SU-DHL-6 (cell line): ENCODE results near the gene ISYNA1.

Source experiments
- H2AFZ ChIP-seq: fragments of 200-600 bp; sonication (generic); 2 replicates; pipeline ENCODE4 v1.6.1; 2014; ENCODE audit warnings: low read depth, mild to moderate bottlenecking, moderate library complexity, mixed read lengths, antibody characterized with exemption, low read length; ENCODE audit not compliant: severe bottlenecking
- H3F3A ChIP-seq: fragments of 200-600 bp; shearing (Covaris generic); 2 replicates; pipeline ENCODE4 v1.6.0; 2016; ENCODE audit warnings: antibody characterized with exemption, mild to moderate bottlenecking; ENCODE audit not compliant: insufficient read depth
- H3K27ac ChIP-seq: fragments of 200-600 bp; sonication (generic); 2 replicates; pipeline ENCODE4 v1.5.1; 2016; ENCODE audit warnings: low read depth, mild to moderate bottlenecking, low read length, moderate library complexity, mixed read lengths
- H3K27me3 ChIP-seq: fragments of 200-600 bp; sonication (generic), shearing (Covaris generic); 2 replicates; pipeline ENCODE4 v1.6.0; 2014; ENCODE audit warnings: mild to moderate bottlenecking, low read length
- H3K36me3 ChIP-seq: fragments of 200-600 bp; sonication (generic); 2 replicates; pipeline ENCODE4 v1.6.1; 2014; ENCODE audit warnings: mild to moderate bottlenecking, low read length, mixed read lengths
- H3K4me2 ChIP-seq: fragments of 300-600, 200-600 bp; shearing (Covaris generic), sonication (generic); 2 replicates; pipeline ENCODE4 v1.6.0; 2014; ENCODE audit warnings: low read length, low read depth, mild to moderate bottlenecking; ENCODE audit not compliant: poor library complexity, severe bottlenecking
- H3K4me3 ChIP-seq: fragments of 200-600 bp; sonication (generic); 2 replicates; pipeline ENCODE4 v1.5.1; 2014; ENCODE audit warnings: antibody characterized with exemption, low read length, mild to moderate bottlenecking, mixed read lengths; ENCODE audit not compliant: insufficient read depth, poor library complexity, severe bottlenecking
- H3K79me2 ChIP-seq: fragments of 200-600 bp; sonication (generic); 2 replicates; pipeline ENCODE4 v1.6.1; 2014; ENCODE audit warnings: mild to moderate bottlenecking, low read length, moderate library complexity; ENCODE audit not compliant: insufficient read depth
- H3K9ac ChIP-seq: fragments of 200-600 bp; sonication (generic); 2 replicates; pipeline ENCODE4 v1.7.0; 2014; ENCODE audit warnings: mild to moderate bottlenecking, low read length
- H3K9me2 ChIP-seq: fragments of 200-600 bp; sonication (generic); replicated peaks from 2 replicates; pipeline ENCODE4 v1.6.1; 2014; ENCODE audit warnings: low read length; ENCODE audit not compliant: insufficient read depth
- H3K9me3 ChIP-seq: fragments of 200-600 bp; sonication (generic); 2 replicates; pipeline ENCODE4 v1.6.1; 2014; ENCODE audit warnings: low read length, mixed read lengths; ENCODE audit not compliant: insufficient read depth
- H4K20me1 ChIP-seq: fragments of 200-600 bp; sonication (generic); 2 replicates; pipeline ENCODE4 v1.6.1; 2014; ENCODE audit warnings: low read depth, mild to moderate bottlenecking, antibody characterized with exemption, low read length, moderate library complexity, mixed read lengths
- EZH2phosphoT487 ChIP-seq: fragments of 200-600 bp; sonication (generic), shearing (Covaris generic); conservative IDR thresholded peaks from 2 replicates; pipeline ENCODE4 v1.6.1; 2018; ENCODE audit warnings: mild to moderate bottlenecking, antibody characterized with exemption, low read length, moderate library complexity, mixed read lengths
- TF ChIP-seq, protein P1 (sequence below): fragments of 200-600 bp; sonication (generic); IDR thresholded peaks from one replicate; pipeline ENCODE4 v1.5.1; 2017; ENCODE audit warnings: antibody characterized with exemption, mild to moderate bottlenecking, low read length, moderate library complexity; ENCODE audit not compliant: insufficient read depth, poor library complexity, severe bottlenecking

ISYNA1 gene

DNA sequence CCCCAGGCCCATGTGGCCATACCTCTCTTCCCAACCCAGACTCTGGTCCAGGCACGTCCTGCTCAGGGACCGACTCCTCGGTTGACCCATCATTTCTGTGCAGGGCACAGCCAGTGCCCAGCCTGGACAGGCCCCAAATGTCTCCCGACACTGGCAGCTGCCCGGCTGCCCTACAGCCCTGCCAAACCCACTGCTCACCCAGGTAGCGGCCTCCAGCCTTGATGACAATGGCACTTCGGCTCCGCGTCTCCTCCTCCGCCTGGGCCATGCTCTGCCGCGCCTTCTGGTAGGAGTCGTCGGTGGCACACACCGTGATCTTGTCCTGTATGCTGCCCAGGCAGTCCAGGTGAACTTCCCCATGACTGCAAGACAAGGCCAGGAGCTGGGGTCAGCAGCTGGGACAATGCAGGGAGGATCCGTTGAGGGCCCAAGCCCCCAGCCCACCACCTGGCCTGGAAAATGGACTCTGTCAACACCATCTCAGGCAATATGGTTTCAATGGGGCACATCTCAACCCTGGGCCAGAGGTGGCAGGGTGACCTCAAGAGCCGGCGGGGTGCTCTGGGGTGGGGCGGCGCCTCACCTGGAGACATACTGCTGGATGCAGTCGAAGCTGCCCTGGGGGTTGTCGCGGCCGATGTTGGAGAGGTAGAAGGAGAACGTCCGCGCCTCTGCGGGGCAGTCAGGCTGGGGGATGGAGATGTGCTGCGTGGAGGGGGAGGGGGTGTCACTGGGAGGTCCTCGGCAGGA is 27.5 kb upstream of the ISYNA1 start:
- Histone ChIP-seq H3K9ac (no peak overlapping the region), H3K4me2 (no peak overlapping the region), H3K27ac (no peak overlapping the region), H3K9me3 (no peaks in the 10 kb centered on the region), H2AFZ (no peak overlapping the region), H3K4me3 (no peak overlapping the region), H3F3A (no peaks in the 10 kb centered on the region), H3K36me3 (no peaks in the 10 kb centered on the region), H3K9me2 (no peaks in the 10 kb centered on the region), H3K27me3 (no peaks in the 10 kb centered on the region), H3K79me2 (no peaks in the 10 kb centered on the region; the same call in 1 of the 2 replicates), H4K20me1 (no peaks in the 10 kb centered on the region)
- TF ChIP-seq, protein P1, sequence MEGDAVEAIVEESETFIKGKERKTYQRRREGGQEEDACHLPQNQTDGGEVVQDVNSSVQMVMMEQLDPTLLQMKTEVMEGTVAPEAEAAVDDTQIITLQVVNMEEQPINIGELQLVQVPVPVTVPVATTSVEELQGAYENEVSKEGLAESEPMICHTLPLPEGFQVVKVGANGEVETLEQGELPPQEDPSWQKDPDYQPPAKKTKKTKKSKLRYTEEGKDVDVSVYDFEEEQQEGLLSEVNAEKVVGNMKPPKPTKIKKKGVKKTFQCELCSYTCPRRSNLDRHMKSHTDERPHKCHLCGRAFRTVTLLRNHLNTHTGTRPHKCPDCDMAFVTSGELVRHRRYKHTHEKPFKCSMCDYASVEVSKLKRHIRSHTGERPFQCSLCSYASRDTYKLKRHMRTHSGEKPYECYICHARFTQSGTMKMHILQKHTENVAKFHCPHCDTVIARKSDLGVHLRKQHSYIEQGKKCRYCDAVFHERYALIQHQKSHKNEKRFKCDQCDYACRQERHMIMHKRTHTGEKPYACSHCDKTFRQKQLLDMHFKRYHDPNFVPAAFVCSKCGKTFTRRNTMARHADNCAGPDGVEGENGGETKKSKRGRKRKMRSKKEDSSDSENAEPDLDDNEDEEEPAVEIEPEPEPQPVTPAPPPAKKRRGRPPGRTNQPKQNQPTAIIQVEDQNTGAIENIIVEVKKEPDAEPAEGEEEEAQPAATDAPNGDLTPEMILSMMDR: no peak
- no peak for TF ChIP-seq EZH2phosphoT487

DNA sequence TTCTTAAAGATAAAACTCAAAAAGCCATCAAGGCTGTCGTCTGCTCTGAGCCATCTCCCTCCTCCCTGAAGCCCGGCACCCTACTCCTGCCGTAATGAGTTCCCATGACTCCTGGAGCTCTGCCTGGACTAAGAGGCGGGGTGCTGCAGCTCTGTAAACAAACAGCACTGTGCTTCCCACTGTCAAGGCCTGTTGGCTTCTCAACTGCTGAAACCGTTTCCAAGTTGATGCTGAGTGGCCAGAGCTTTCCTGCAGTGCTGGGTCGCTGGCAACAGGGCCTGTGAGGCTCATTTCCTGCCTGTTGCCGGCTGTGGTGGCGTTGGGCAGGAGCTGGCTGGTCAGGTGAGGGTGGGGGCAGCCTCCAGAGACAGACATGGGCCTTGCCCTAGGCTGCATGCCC is 26.7 kb upstream of the ISYNA1 start:
- Histone ChIP-seq H3K9me2 (no peaks in the 10 kb centered on the region), H3K9ac (no peak overlapping the region), H3K4me2 (no peak overlapping the region), H2AFZ (no peak overlapping the region), H3F3A (no peaks in the 10 kb centered on the region), H3K4me3 (no peak overlapping the region), H3K27ac (no peak overlapping the region), H3K9me3 (no peaks in the 10 kb centered on the region), H3K27me3 (no peaks in the 10 kb centered on the region), H4K20me1 (no peaks in the 10 kb centered on the region), H3K79me2 (no peaks in the 10 kb centered on the region; the same call in 1 of the 2 replicates), H3K36me3 (no peaks in the 10 kb centered on the region)
- TF ChIP-seq, protein P1: no peak

DNA sequence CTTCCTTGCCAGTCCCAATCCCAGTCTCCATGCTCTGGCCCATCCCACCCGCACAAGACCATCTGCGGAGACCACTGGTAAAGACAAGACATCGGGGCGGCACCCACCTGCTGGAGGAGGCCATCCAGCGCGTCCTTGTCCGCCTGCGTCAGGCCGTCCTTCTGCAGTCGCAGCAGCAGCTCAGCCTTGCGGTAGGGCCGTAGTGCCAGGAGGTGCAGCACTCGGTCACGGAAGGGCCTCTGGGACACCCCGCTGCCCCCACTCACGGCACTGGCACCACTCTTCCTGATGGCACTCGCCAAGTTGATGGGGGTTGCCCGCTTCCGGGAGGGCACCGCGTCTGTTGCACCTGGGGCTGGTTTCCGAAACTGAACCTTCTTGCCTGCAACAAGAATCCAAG is 23.5 kb upstream of the ISYNA1 start:
- no peak overlapping the region for H2AFZ ChIP-seq
- H3K79me2 ChIP-seq: no peaks in the 10 kb centered on the region
- H4K20me1 ChIP-seq: no peaks in the 10 kb centered on the region
- no peaks in the 10 kb centered on the region for H3K27me3 ChIP-seq
- H3K9ac ChIP-seq: no peak overlapping the region
- H3K4me3 ChIP-seq: no peak overlapping the region
- no peaks in the 10 kb centered on the region for H3F3A ChIP-seq
- no peaks in the 10 kb centered on the region for H3K9me3 ChIP-seq
- H3K4me2 ChIP-seq: no peak overlapping the region
- no peak overlapping the region for H3K27ac ChIP-seq
- H3K9me2 ChIP-seq: no peaks in the 10 kb centered on the region
- TF ChIP-seq, protein P1: no peak
- H3K36me3 ChIP-seq: no peaks in the 10 kb centered on the region
